ENCODE data around the gene MLLT6. TPM values are rescaled to one million over a fixed set of nuclear protein-coding genes. Genes with fewer than 3 reads are reported as not detected.
A peak's percentile ranks its signal among the peaks of the same experiment; 100 is the strongest.

The MLLT6 gene
- total and polyA plus RNA-seq, 2 of the 13 experiments (the other 11 are each of a cell fraction or from before 2014, with no cell fraction given), result 50.7 to 69.5 TPM

DNA sequence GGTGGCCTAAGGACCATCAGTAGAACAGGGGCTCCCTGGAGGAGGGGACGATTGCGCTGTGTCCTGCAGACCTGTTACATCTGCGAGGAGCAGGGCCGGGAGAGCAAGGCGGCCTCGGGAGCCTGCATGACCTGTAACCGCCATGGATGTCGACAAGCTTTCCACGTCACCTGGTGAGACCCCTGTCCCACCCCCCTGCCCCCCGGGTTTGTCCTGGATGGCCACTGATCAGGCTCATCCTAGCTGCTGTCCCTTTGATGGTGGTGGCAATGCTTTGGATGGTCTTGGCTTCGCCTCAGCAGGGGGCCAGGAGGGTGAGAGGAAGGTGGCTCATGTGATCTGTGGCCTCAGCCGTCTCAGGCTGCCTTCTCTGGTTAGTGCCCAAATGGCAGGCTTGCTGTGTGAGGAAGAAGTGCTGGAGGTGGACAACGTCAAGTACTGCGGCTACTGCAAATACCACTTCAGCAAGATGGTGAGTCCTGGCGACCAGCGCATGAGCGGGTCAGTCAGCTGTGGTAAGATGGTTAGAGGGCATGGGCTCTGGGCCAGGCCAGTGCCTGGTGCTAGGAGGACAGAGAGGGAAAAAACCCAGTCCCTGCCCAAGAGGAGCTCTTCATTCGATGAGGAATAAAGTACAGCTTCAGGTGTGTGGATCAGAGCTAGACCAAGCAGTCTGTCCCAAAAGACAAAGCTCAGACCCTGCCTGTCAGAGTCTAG, 4.2 kb downstream of the MLLT6 start (continued):
- TF ChIP-seq, protein P1, sequence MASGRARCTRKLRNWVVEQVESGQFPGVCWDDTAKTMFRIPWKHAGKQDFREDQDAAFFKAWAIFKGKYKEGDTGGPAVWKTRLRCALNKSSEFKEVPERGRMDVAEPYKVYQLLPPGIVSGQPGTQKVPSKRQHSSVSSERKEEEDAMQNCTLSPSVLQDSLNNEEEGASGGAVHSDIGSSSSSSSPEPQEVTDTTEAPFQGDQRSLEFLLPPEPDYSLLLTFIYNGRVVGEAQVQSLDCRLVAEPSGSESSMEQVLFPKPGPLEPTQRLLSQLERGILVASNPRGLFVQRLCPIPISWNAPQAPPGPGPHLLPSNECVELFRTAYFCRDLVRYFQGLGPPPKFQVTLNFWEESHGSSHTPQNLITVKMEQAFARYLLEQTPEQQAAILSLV (CRISPR knock-in tag; IDR thresholded peaks at IDR 0.05; ENCODE audit: borderline replicate concordance), result no peak
- TF ChIP-seq RBM39 (IDR thresholded peaks at IDR 0.05; ENCODE audit: low read depth, low read length, poor library complexity, severe bottlenecking), result no peak
- TF ChIP-seq AGO2 (optimal IDR thresholded peaks at IDR 0.05; ENCODE audit: low read depth, low read length), result peak; percentile 83
- TF ChIP-seq GABPB1 (CRISPR knock-in tag; IDR thresholded peaks at IDR 0.05), result no peak
- TF ChIP-seq ZNF883 (CRISPR knock-in tag; IDR thresholded peaks at IDR 0.05; ENCODE audit: not compliant biosample characterization), result no peak
- TF ChIP-seq, protein P2, sequence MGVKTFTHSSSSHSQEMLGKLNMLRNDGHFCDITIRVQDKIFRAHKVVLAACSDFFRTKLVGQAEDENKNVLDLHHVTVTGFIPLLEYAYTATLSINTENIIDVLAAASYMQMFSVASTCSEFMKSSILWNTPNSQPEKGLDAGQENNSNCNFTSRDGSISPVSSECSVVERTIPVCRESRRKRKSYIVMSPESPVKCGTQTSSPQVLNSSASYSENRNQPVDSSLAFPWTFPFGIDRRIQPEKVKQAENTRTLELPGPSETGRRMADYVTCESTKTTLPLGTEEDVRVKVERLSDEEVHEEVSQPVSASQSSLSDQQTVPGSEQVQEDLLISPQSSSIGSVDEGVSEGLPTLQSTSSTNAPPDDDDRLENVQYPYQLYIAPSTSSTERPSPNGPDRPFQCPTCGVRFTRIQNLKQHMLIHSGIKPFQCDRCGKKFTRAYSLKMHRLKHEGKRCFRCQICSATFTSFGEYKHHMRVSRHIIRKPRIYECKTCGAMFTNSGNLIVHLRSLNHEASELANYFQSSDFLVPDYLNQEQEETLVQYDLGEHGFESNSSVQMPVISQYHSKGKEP (CRISPR knock-in tag; IDR thresholded peaks at IDR 0.05), result no peak
- no peak for TF ChIP-seq TBX3 (IDR thresholded peaks at IDR 0.05; ENCODE audit: borderline replicate concordance)
- TF ChIP-seq, protein P3, sequence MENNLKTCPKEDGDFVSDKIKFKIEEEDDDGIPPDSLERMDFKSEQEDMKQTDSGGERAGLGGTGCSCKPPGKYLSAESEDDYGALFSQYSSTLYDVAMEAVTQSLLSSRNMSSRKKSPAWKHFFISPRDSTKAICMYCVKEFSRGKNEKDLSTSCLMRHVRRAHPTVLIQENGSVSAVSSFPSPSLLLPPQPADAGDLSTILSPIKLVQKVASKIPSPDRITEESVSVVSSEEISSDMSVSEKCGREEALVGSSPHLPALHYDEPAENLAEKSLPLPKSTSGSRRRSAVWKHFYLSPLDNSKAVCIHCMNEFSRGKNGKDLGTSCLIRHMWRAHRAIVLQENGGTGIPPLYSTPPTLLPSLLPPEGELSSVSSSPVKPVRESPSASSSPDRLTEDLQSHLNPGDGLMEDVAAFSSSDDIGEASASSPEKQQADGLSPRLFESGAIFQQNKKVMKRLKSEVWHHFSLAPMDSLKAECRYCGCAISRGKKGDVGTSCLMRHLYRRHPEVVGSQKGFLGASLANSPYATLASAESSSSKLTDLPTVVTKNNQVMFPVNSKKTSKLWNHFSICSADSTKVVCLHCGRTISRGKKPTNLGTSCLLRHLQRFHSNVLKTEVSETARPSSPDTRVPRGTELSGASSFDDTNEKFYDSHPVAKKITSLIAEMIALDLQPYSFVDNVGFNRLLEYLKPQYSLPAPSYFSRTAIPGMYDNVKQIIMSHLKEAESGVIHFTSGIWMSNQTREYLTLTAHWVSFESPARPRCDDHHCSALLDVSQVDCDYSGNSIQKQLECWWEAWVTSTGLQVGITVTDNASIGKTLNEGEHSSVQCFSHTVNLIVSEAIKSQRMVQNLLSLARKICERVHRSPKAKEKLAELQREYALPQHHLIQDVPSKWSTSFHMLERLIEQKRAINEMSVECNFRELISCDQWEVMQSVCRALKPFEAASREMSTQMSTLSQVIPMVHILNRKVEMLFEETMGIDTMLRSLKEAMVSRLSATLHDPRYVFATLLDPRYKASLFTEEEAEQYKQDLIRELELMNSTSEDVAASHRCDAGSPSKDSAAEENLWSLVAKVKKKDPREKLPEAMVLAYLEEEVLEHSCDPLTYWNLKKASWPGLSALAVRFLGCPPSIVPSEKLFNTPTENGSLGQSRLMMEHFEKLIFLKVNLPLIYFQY (CRISPR knock-in tag; IDR thresholded peaks at IDR 0.05; ENCODE audit: borderline replicate concordance), result no peak
- TF ChIP-seq ZSCAN9 (CRISPR knock-in tag; IDR thresholded peaks at IDR 0.05; ENCODE audit: borderline replicate concordance), result no peak
- no peak for TF ChIP-seq ZNF564 (CRISPR knock-in tag; IDR thresholded peaks at IDR 0.05)
- no peak for TF ChIP-seq KLF11 (CRISPR knock-in tag; IDR thresholded peaks at IDR 0.05)
- 0 out of 2 replicates have a peak, but pooled peaks have one; percentile 15 for TF ChIP-seq ZNF768 (CRISPR knock-in tag; IDR thresholded peaks at IDR 0.05)
- no peak for TF ChIP-seq NCOA1 (CRISPR knock-in tag; IDR thresholded peaks at IDR 0.05)
- TF ChIP-seq, protein P4, sequence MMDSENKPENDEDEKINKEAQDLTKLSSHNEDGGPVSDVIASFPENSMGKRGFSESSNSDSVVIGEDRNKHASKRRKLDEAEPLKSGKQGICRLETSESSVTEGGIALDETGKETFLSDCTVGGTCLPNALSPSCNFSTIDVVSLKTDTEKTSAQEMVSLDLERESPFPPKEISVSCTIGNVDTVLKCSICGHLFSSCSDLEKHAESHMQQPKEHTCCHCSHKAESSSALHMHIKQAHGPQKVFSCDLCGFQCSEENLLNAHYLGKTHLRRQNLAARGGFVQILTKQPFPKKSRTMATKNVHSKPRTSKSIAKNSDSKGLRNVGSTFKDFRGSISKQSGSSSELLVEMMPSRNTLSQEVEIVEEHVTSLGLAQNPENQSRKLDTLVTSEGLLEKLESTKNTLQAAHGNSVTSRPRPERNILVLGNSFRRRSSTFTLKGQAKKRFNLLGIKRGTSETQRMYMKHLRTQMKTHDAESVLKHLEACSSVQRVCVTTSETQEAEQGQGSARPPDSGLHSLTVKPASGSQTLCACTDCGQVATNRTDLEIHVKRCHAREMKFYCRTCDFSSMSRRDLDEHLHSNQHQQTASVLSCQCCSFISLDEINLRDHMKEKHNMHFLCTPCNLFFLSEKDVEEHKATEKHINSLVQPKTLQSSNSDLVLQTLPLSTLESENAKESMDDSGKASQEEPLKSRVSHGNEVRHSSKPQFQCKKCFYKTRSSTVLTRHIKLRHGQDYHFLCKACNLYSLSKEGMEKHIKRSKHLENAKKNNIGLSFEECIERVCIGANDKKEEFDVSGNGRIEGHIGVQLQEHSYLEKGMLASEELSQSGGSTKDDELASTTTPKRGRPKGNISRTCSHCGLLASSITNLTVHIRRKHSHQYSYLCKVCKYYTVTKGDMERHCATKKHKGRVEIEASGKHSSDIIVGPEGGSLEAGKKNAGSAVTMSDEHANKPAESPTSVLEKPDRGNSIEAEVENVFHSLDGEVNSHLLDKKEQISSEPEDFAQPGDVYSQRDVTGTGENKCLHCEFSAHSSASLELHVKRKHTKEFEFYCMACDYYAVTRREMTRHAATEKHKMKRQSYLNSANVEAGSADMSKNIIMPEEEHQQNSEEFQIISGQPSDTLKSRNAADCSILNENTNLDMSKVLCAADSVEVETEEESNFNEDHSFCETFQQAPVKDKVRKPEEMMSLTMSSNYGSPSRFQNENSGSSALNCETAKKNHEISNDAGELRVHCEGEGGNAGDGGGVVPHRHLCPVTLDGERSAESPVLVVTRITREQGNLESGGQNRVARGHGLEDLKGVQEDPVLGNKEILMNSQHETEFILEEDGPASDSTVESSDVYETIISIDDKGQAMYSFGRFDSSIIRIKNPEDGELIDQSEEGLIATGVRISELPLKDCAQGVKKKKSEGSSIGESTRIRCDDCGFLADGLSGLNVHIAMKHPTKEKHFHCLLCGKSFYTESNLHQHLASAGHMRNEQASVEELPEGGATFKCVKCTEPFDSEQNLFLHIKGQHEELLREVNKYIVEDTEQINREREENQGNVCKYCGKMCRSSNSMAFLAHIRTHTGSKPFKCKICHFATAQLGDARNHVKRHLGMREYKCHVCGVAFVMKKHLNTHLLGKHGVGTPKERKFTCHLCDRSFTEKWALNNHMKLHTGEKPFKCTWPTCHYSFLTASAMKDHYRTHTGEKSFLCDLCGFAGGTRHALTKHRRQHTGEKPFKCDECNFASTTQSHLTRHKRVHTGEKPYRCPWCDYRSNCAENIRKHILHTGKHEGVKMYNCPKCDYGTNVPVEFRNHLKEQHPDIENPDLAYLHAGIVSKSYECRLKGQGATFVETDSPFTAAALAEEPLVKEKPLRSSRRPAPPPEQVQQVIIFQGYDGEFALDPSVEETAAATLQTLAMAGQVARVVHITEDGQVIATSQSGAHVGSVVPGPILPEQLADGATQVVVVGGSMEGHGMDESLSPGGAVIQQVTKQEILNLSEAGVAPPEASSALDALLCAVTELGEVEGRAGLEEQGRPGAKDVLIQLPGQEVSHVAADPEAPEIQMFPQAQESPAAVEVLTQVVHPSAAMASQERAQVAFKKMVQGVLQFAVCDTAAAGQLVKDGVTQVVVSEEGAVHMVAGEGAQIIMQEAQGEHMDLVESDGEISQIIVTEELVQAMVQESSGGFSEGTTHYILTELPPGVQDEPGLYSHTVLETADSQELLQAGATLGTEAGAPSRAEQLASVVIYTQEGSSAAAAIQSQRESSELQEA (CRISPR knock-in tag; IDR thresholded peaks at IDR 0.05; ENCODE audit: not compliant biosample characterization), result no peak

Measured in HepG2 (cell line).